Tibial nerve (tissue), 4 donors: Measurements from ENCODE around the gene SLC39A10. TPM values are rescaled to one million over a fixed set of nuclear protein-coding genes. Genes with fewer than 3 reads are reported as not detected.

Experiments used
- DNase-seq, 2 donors: peaks; one replicate each; pipeline ENCODE4 v3.0.0-alpha.2; 2019; ENCODE audit warnings: low spot score in 2 of 2
- H3K27ac ChIP-seq, 4 donors: fragments of 200-600 bp; sonication (generic) in 3 of 4; one replicate each; pipeline ENCODE4 v1.5.1; 2017 to 2019; ENCODE audit warnings: mild to moderate bottlenecking in 1 of 4
- H3K27me3 ChIP-seq, 2 donors: fragments of 200-600 bp; sonication (generic) in 1 of 2; one replicate each; pipeline versions ENCODE4 v1.5.1 to v1.6.0; 2017 to 2019
- H3K36me3 ChIP-seq, 3 donors: fragments of 200-600 bp; sonication (generic); one replicate each; pipeline ENCODE4 v1.5.1; 2018 to 2019
- H3K4me1 ChIP-seq, 4 donors: fragments of 200-600 bp; sonication (generic) in 3 of 4; one replicate each; pipeline ENCODE4 v1.5.1; 2017 to 2019
- H3K4me3 ChIP-seq, 4 donors: fragments of 200-600 bp; sonication (generic) in 3 of 4; one replicate each; pipeline ENCODE4 v1.5.1; 2017 to 2019; ENCODE audit warnings: mild to moderate bottlenecking in 1 of 4, moderate library complexity in 1 of 4
- H3K9me3 ChIP-seq, 4 donors: fragments of 200-600 bp; sonication (generic) in 3 of 4; one replicate each; pipeline ENCODE4 v1.5.1; 2017 to 2019
- CTCF ChIP-seq, 5 experiments: fragments of 200-600 bp in 3 of 5; fragments of 450-650 bp in 2 of 5; sonication (generic) in 3 of 5; IDR thresholded peaks; one replicate each; pipeline ENCODE4 v1.5.1; 2016 to 2019; ENCODE audit warnings: antibody characterized with exemption in 5 of 5, mild to moderate bottlenecking in 3 of 5, moderate library complexity in 2 of 5
- EP300 ChIP-seq, 2 donors: sonication (generic); formaldehyde crosslinking; IDR thresholded peaks; one replicate each; pipeline ENCODE4 v1.6.1; 2017; ENCODE audit warnings: antibody characterized with exemption in 2 of 2, mild to moderate bottlenecking in 1 of 2
- POLR2A ChIP-seq, 2 donors: fragments of 450-650 bp; IDR thresholded peaks; one replicate each; pipeline ENCODE4 v1.6.1; 2017; ENCODE audit warnings: antibody characterized with exemption in 2 of 2, mild to moderate bottlenecking in 2 of 2, moderate library complexity in 2 of 2
- WGBS, 2 donors: methylation state at CpG; one replicate each; pipeline ENCODE4 v1.1.5; 2018; 5-methylcytosine and 5-hydroxymethylcytosine counted together
- total RNA-seq, 4 donors: library from RNA; depleted of rRNA; stranded (reverse); fragments of >200 nt; gene quantifications; one replicate each; pipeline ENCODE4 v1.1.0, GENCODE V29; 2016

The SLC39A10 gene
- total RNA-seq, 4 donors from 2014 or later: 17.7 to 24.9 (median 20.7) TPM

DNA sequence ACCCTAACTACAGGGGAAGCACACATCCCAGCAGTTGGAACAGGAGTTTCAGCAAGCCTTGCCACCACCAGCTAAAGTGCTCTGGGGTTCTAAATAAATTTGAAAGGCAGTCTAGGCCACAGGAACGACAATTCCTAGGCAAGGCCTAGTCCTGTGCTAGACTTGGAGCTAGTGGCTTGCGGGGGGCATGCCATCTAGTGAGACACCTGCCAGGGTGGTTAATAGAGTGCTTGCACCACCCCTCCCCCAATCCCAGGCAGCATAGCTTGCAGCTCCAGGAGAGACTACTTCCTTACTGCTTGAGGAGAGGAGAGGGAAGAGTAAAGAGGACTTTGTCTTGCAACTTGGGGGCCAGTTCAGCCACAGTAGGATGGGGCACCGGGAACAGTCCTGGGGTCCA lies 101.8 kb downstream of the SLC39A10 start:
- TF ChIP-seq CTCF (IDR thresholded peaks at IDR 0.05) (no peak), EP300 (IDR thresholded peaks at IDR 0.05) (no peak), POLR2A (IDR thresholded peaks at IDR 0.05) (no peak)
- 90 to 93% methylated on average over 3 of the region's 3 CpGs for WGBS, 2 donors
- no peak overlapping the region for H3K27ac ChIP-seq
- H3K4me3 ChIP-seq: no peak overlapping the region
- no peaks in the 10 kb centered on the region for H3K27me3 ChIP-seq
- H3K36me3 ChIP-seq: no peaks in the 10 kb centered on the region
- H3K4me1 ChIP-seq: no peaks in the 10 kb centered on the region
- peaks cover 0 to 17% (median 0%) of the 10 kb centered on the region in 4 donors for H3K9me3 ChIP-seq
- DNase-seq: no peak

GRCh38 chr2:195759877-195760276 lies 102.9 kb downstream of the SLC39A10 start:
- Histone ChIP-seq H3K4me1 (no peaks in the 10 kb centered on the region), H3K27me3 (no peaks in the 10 kb centered on the region), H3K36me3 (no peaks in the 10 kb centered on the region), H3K27ac (no peak overlapping the region), H3K9me3 (peaks cover 0 to 24% (median 2%) of the 10 kb centered on the region in 4 donors), H3K4me3 (no peak overlapping the region)
- no peak for DNase-seq
- no peak for TF ChIP-seq CTCF (IDR thresholded peaks at IDR 0.05)
- no peak for TF ChIP-seq EP300 (IDR thresholded peaks at IDR 0.05)
- 81 to 100% methylated on average over 1 of the region's 1 CpG for WGBS, 2 donors

- H3K27ac ChIP-seq: no peak overlapping the region
- no peak for TF ChIP-seq EP300 (IDR thresholded peaks at IDR 0.05)
- TF ChIP-seq POLR2A (IDR thresholded peaks at IDR 0.05): no peak
- TF ChIP-seq CTCF (IDR thresholded peaks at IDR 0.05): no peak
- no peaks in the 10 kb centered on the region for H3K4me1 ChIP-seq
- H3K36me3 ChIP-seq: no peaks in the 10 kb centered on the region
- no peak for DNase-seq
- H3K9me3 ChIP-seq: peaks cover 0 to 30% (median 8%) of the 10 kb centered on the region in 4 donors
- H3K4me3 ChIP-seq: no peak overlapping the region
- H3K27me3 ChIP-seq: no peaks in the 10 kb centered on the region
Measured at GRCh38 chr2:195763866-195764265, 106.8 kb downstream of the SLC39A10 start.

GRCh38 chr2:195766691-195767090 lies 109.7 kb downstream of the SLC39A10 start:
- Histone ChIP-seq H3K4me3 (no peak overlapping the region), H3K4me1 (no peaks in the 10 kb centered on the region), H3K36me3 (no peaks in the 10 kb centered on the region), H3K27ac (no peak overlapping the region), H3K9me3 (peaks cover 0 to 15% (median 7%) of the 10 kb centered on the region in 4 donors), H3K27me3 (no peaks in the 10 kb centered on the region)
- no peak for TF ChIP-seq EP300 (IDR thresholded peaks at IDR 0.05)
- no peak for TF ChIP-seq CTCF (IDR thresholded peaks at IDR 0.05)
- no peak for TF ChIP-seq POLR2A (IDR thresholded peaks at IDR 0.05)
- 93 to 97% methylated on average over 1 of the region's 1 CpG for WGBS, 2 donors
- no peak for DNase-seq

DNA sequence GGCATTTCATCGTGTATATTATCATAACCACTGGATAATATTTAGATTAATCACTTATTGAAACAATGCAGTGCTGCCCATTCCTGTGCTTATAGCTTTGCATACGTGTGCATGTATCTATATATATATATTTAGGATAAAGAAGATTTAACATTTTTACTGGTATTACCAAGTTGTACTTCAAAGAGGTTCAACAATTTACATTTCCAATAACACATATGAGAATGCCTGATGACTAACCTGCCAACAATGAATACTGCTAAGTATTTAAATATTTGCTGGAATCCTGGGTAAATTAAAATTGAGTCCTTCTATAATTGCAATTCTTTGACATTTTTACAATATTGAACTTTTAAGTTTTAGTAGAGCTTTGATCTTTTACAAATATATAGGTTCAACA lies 111.4 kb downstream of the SLC39A10 start:
- TF ChIP-seq EP300 (IDR thresholded peaks at IDR 0.05): no peak
- no peak for TF ChIP-seq CTCF (IDR thresholded peaks at IDR 0.05)
- TF ChIP-seq POLR2A (IDR thresholded peaks at IDR 0.05): no peak
- H3K27me3 ChIP-seq: no peaks in the 10 kb centered on the region
- H3K4me1 ChIP-seq: no peaks in the 10 kb centered on the region
- 87 to 90% methylated on average over 2 of the region's 2 CpGs for WGBS, 2 donors
- no peak overlapping the region for H3K27ac ChIP-seq
- DNase-seq: no peak
- peaks cover 0 to 15% (median 7%) of the 10 kb centered on the region in 4 donors for H3K9me3 ChIP-seq
- no peak overlapping the region for H3K4me3 ChIP-seq
- H3K36me3 ChIP-seq: no peaks in the 10 kb centered on the region
